A549 (cell line): ENCODE measurements around the gene ARPP21. TPM values are rescaled to one million over a fixed set of nuclear protein-coding genes. Genes with fewer than 3 reads are reported as not detected.

Experiments
- ATAC-seq, 2 experiments: fragments of 200-7000 bp in 1 of 2; fragments of >200 bp in 1 of 2; cut with Nextera tagmentation in 1 of 2; cut with Tn5 transposase in 1 of 2; 3 replicates each; pipeline versions ENCODE4 v1.8.0 to v1.9.1; 2018 to 2020; ENCODE audit warnings: mild to moderate bottlenecking in 1 of 2, moderate library complexity in 1 of 2
- CTCF ChIA-PET: fragments of 300-600 bp; sonication (Branson Sonifier 250); formaldehyde crosslinking; extraction: SDS; loops from one replicate; lab custom pipeline; 2021; ENCODE audit warnings: antibody characterized with exemption, inconsistent platforms; lab: Yijun Ruan, JAX
- POLR2A ChIA-PET: fragments of 350-600 bp; formaldehyde crosslinking; extraction: SDS; loops from one replicate; lab custom pipeline; 2021; ENCODE audit warnings: antibody characterized with exemption, inconsistent platforms; lab: Yijun Ruan, JAX
- DNase-seq, 2 experiments: peaks; one replicate each; pipeline versions ENCODE4 v3.0.0 to v3.0.0-alpha.2; 2011 to 2016; ENCODE audit warnings: low read depth in 1 of 2, low spot score in 1 of 2
- FAIRE-seq: peaks from 2 replicates; lab custom pipeline; 2011; peaks lifted over from hg19 to GRCh38; lab: Jason Lieb, UNC
- H3K27ac ChIP-seq, 2 experiments: fragments of >200 bp; sonication (Bioruptor Twin); formaldehyde crosslinking; 3 replicates each; pipeline ENCODE4 v1.5.1; 2016 to 2017
- H3K4me1 ChIP-seq: fragments of >200 bp; sonication (Bioruptor Twin); formaldehyde crosslinking; 3 replicates; pipeline ENCODE4 v1.6.1; 2016
- H3K4me2 ChIP-seq: fragments of >200 bp; sonication (Bioruptor Twin); formaldehyde crosslinking; 3 replicates; pipeline ENCODE4 v1.6.1; 2016
- H3K4me3 ChIP-seq: fragments of >200 bp; sonication (Bioruptor Twin); formaldehyde crosslinking; 3 replicates; pipeline ENCODE4 v1.5.1; 2016
- H3K9me3 ChIP-seq: fragments of >200 bp; sonication (Bioruptor Twin); formaldehyde crosslinking; 3 replicates; pipeline ENCODE4 v1.6.1; 2016
- BHLHE40 ChIP-seq: IDR thresholded peaks from 2 replicates; pipeline ENCODE4 v1.6.1; 2012; ENCODE audit warnings: low read depth, low read length, inconsistent platforms
- CBX8 ChIP-seq: fragments of 200-600 bp; sonication (generic); IDR thresholded peaks from 2 replicates; pipeline ENCODE4 v1.6.1; 2016
- CHD2 ChIP-seq: fragments of 150-350 bp; IDR thresholded peaks from 2 replicates; pipeline ENCODE4 v1.6.1; 2014; ENCODE audit warnings: low read length; ENCODE audit not compliant: partially characterized antibody
- EHMT2 ChIP-seq: fragments of 200-600 bp; sonication (generic); IDR thresholded peaks from 2 replicates; pipeline ENCODE4 v1.6.1; 2016; ENCODE audit warnings: antibody characterized with exemption, low read depth, mild to moderate bottlenecking, moderate library complexity
- EP300 ChIP-seq, 2 experiments: fragments of >200 bp; sonication (Bioruptor Twin); formaldehyde crosslinking; IDR thresholded peaks; 2 replicates in 1 of 2; 3 replicates in 1 of 2; pipeline ENCODE4 v1.6.1; 2016 to 2017
- ESRRA ChIP-seq: fragments of 150-350 bp; IDR thresholded peaks from 2 replicates; pipeline ENCODE4 v1.6.1; 2014; ENCODE audit warnings: mild to moderate bottlenecking, low read length, borderline replicate concordance
- FOSB ChIP-seq: fragments of 250-450 bp; sonication (Bioruptor Pico); IDR thresholded peaks from 2 replicates; pipeline ENCODE4 v1.5.0; 2020; ENCODE audit warnings: mild to moderate bottlenecking, moderate library complexity
- FOSL2 ChIP-seq, 2 experiments: fragments of 450-650 bp in 1 of 2; fragments of >200 bp in 1 of 2; sonication (Bioruptor Twin) in 1 of 2; formaldehyde crosslinking; IDR thresholded peaks; 2 replicates each; pipeline versions ENCODE4 v1.5.0 to v1.6.1; 2016 to 2020; ENCODE audit warnings: mild to moderate bottlenecking in 1 of 2, moderate library complexity in 1 of 2
- GATA3 ChIP-seq: IDR thresholded peaks from 2 replicates; pipeline ENCODE4 v1.6.1; 2012; ENCODE audit warnings: borderline replicate concordance
- HOXB5 ChIP-seq: fragments of 250-450 bp; sonication (Bioruptor Pico); IDR thresholded peaks from 2 replicates; pipeline ENCODE4 v1.5.0; 2020; ENCODE audit warnings: mild to moderate bottlenecking, moderate library complexity
- KDM5A ChIP-seq: fragments of 200-600 bp; sonication (generic); IDR thresholded peaks from 2 replicates; pipeline ENCODE4 v1.6.1; 2016; ENCODE audit warnings: antibody characterized with exemption, mild to moderate bottlenecking
- MAFK ChIP-seq: fragments of 450-650 bp; IDR thresholded peaks from 2 replicates; pipeline ENCODE4 v1.6.1; 2014; ENCODE audit not compliant: partially characterized antibody
- POLR2A ChIP-seq: IDR thresholded peaks from 2 replicates; pipeline ENCODE4 v1.6.1; 2012; ENCODE audit warnings: mild to moderate bottlenecking, low read length
- POLR2AphosphoS2 ChIP-seq: conservative IDR thresholded peaks from 2 replicates; pipeline ENCODE4 v1.6.1; 2012; ENCODE audit warnings: low read length, improper control_type of control experiment, inconsistent platforms
- RARB ChIP-seq: fragments of 250-450 bp; sonication (Bioruptor Pico); IDR thresholded peaks from 2 replicates; pipeline ENCODE4 v1.8.0; 2021; ENCODE audit warnings: mild to moderate bottlenecking, moderate library complexity
- RNF2 ChIP-seq: fragments of 200-600 bp; sonication (generic); IDR thresholded peaks from 2 replicates; pipeline ENCODE4 v1.6.1; 2016; ENCODE audit warnings: low read depth, mild to moderate bottlenecking, antibody characterized with exemption, moderate library complexity, borderline replicate concordance
- SMC3 ChIP-seq: fragments of >200 bp; sonication (Bioruptor Twin); formaldehyde crosslinking; IDR thresholded peaks from 3 replicates; pipeline ENCODE4 v1.6.1; 2018; ENCODE audit warnings: inconsistent platforms
- TP53 ChIP-seq: fragments of 250-450 bp; sonication (Bioruptor Pico); IDR thresholded peaks from 2 replicates; pipeline ENCODE4 v1.5.0; 2021; ENCODE audit warnings: mild to moderate bottlenecking, moderate library complexity
- ZC3H11A ChIP-seq: fragments of 450-650 bp; IDR thresholded peaks from 2 replicates; pipeline ENCODE4 v1.6.1; 2014; ENCODE audit warnings: antibody characterized with exemption, mild to moderate bottlenecking
- WGBS: methylation state at CpG from one replicate; pipeline ENCODE4 v1.1.6; 2017; ENCODE audit errors: missing lambda C conversion rate; 5-methylcytosine and 5-hydroxymethylcytosine counted together
- polyA plus RNA-seq, 4 experiments: library from polyadenylated mRNA; depleted of rRNA in 3 of 4; stranded (reverse); fragments of >200 nt; fragmentation: RNase III in 1 of 4; extraction: RNeasy Plus Mini Kit Qiagen cat#74134 plus additional on column Dnase treatment in 1 of 4; gene quantifications; 2 replicates in 3 of 4; 3 replicates in 1 of 4; pipeline ENCODE4 v1.2.3, GENCODE V29; 2011 to 2017
- TF ChIP-seq, protein P1 (sequence below): IDR thresholded peaks from 2 replicates; pipeline ENCODE4 v1.6.1; 2012
- TF ChIP-seq, protein P2 (sequence below): fragments of >200 bp; sonication (Bioruptor Twin); formaldehyde crosslinking; IDR thresholded peaks from 2 replicates; pipeline ENCODE4 v1.6.1; 2016
- TF ChIP-seq, protein P3 (sequence below): IDR thresholded peaks from 2 replicates; pipeline ENCODE4 v1.6.1; 2012
- TF ChIP-seq, protein P4 (sequence below): fragments of 250-450 bp; sonication (Bioruptor Pico); IDR thresholded peaks from 2 replicates; pipeline ENCODE4 v1.5.0; 2020; ENCODE audit warnings: low read depth, mild to moderate bottlenecking, moderate library complexity
- TF ChIP-seq, protein P5 (sequence below): fragments of 450-650 bp; IDR thresholded peaks from 2 replicates; pipeline ENCODE4 v1.6.1; 2014; ENCODE audit warnings: antibody characterized with exemption
- TF ChIP-seq, protein P6 (sequence below): fragments of >200 bp; sonication (Bioruptor Twin); formaldehyde crosslinking; IDR thresholded peaks from 3 replicates; pipeline ENCODE4 v1.5.1; 2016
- TF ChIP-seq, protein P7 (sequence below): fragments of 200-600 bp; sonication (generic); IDR thresholded peaks from 2 replicates; pipeline ENCODE4 v1.6.1; 2016; ENCODE audit warnings: antibody characterized with exemption, mild to moderate bottlenecking, moderate library complexity

ARPP21 gene
- polyA plus RNA-seq, 2 of the 4 experiments (the other 2 are of a cell fraction) = 0.03 TPM; not detected in 1

DNA sequence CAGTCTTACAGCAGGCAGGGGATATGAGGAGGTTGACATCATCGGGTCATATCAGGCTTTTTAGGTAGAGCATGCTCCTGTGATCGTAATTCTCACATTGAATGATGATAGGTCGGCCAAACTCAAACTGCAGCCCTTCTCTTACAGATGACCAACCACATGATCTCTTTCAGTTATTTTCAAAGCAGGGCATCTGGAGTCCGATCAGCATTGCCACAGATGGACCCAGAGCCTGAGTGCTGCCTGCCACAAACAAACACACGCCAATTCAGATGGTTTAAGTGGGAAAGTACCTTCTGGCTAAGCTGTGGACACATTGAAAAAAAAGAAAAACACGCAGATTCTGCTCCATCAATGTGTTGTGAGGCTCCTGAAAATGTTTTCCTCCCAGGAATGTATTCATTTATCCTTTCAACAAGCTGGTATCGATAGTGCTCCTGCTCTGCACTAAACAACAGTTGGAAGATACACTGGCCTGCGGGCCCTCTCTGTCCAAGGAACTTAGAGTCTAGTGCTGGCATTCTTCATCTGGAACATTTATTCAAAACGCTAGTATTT lies 31.2 kb downstream of the ARPP21 start:
- TF ChIP-seq, protein P1, sequence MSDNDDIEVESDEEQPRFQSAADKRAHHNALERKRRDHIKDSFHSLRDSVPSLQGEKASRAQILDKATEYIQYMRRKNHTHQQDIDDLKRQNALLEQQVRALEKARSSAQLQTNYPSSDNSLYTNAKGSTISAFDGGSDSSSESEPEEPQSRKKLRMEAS = no peak
- TF ChIP-seq BHLHE40 = no peak
- no peak for TF ChIP-seq GATA3
- TF ChIP-seq, protein P2, sequence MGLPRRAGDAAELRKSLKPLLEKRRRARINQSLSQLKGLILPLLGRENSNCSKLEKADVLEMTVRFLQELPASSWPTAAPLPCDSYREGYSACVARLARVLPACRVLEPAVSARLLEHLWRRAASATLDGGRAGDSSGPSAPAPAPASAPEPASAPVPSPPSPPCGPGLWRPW = no peak
- TF ChIP-seq POLR2A = no peak
- TF ChIP-seq ESRRA = no peak
- TF ChIP-seq, protein P3, sequence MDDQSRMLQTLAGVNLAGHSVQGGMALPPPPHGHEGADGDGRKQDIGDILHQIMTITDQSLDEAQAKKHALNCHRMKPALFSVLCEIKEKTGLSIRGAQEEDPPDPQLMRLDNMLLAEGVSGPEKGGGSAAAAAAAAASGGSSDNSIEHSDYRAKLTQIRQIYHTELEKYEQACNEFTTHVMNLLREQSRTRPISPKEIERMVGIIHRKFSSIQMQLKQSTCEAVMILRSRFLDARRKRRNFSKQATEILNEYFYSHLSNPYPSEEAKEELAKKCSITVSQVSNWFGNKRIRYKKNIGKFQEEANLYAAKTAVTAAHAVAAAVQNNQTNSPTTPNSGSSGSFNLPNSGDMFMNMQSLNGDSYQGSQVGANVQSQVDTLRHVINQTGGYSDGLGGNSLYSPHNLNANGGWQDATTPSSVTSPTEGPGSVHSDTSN = no peak
- TF ChIP-seq, protein P4, sequence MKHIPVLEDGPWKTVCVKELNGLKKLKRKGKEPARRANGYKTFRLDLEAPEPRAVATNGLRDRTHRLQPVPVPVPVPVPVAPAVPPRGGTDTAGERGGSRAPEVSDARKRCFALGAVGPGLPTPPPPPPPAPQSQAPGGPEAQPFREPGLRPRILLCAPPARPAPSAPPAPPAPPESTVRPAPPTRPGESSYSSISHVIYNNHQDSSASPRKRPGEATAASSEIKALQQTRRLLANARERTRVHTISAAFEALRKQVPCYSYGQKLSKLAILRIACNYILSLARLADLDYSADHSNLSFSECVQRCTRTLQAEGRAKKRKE (CRISPR knock-in tag) = no peak
- no peak for TF ChIP-seq ZC3H11A
- no peak for TF ChIP-seq KDM5A
- TF ChIP-seq EHMT2 = no peak
- TF ChIP-seq CHD2 = no peak
- TF ChIP-seq FOSB (CRISPR knock-in tag) = no peak
- no peak for TF ChIP-seq HOXB5 (CRISPR knock-in tag)
- TF ChIP-seq, protein P5, sequence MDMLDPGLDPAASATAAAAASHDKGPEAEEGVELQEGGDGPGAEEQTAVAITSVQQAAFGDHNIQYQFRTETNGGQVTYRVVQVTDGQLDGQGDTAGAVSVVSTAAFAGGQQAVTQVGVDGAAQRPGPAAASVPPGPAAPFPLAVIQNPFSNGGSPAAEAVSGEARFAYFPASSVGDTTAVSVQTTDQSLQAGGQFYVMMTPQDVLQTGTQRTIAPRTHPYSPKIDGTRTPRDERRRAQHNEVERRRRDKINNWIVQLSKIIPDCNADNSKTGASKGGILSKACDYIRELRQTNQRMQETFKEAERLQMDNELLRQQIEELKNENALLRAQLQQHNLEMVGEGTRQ = no peak
- no peak for TF ChIP-seq CBX8
- TF ChIP-seq, protein P6, sequence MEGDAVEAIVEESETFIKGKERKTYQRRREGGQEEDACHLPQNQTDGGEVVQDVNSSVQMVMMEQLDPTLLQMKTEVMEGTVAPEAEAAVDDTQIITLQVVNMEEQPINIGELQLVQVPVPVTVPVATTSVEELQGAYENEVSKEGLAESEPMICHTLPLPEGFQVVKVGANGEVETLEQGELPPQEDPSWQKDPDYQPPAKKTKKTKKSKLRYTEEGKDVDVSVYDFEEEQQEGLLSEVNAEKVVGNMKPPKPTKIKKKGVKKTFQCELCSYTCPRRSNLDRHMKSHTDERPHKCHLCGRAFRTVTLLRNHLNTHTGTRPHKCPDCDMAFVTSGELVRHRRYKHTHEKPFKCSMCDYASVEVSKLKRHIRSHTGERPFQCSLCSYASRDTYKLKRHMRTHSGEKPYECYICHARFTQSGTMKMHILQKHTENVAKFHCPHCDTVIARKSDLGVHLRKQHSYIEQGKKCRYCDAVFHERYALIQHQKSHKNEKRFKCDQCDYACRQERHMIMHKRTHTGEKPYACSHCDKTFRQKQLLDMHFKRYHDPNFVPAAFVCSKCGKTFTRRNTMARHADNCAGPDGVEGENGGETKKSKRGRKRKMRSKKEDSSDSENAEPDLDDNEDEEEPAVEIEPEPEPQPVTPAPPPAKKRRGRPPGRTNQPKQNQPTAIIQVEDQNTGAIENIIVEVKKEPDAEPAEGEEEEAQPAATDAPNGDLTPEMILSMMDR = no peak
- 40% methylated on average over 9 of the region's 9 CpGs for WGBS
- Histone ChIP-seq H3K4me2 (no peak overlapping the region), H3K27ac (no peak overlapping the region), H3K4me3 (no peak overlapping the region), H3K4me1 (no peaks in the 10 kb centered on the region), H3K9me3 (no peaks in the 10 kb centered on the region)
- ATAC-seq (no peak), DNase-seq (no peak), FAIRE-seq (no peak)
- ChIA-PET POLR2A (no interaction called here), CTCF (no interaction called here)

DNA sequence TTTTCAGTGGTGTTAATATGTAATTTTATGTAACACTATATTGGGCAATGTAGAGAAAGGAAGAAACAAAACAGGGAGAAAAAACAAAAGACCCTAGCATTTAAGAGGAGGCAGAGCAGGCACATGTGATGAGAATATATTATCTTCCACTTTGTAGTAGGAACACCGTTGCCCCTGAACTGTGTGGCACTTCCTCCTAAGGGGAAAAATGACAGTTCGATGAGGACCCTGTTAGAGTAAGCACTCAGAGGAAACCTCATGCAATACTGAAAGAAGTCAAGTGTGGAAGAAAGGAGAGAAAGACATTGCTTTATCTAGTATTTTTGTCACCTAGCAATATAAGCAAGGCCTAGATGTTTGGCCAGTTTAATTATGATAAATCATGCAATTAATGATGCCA lies 32.2 kb downstream of the ARPP21 start:
- Histone ChIP-seq H3K4me1 (no peaks in the 10 kb centered on the region), H3K4me3 (no peak overlapping the region), H3K9me3 (no peaks in the 10 kb centered on the region), H3K27ac (no peak overlapping the region), H3K4me2 (no peak overlapping the region)
- WGBS = 49% methylated on average over 2 of the region's 2 CpGs
- CTCF ChIA-PET = interaction anchor here (0.6 to 2.1 kb wide), 2 partner anchors 12 to 37 kb away, joined by 3 to 5 read pairs; no protein-coding TSS in a partner anchor
- FAIRE-seq (no peak), DNase-seq (no peak), ATAC-seq (no peak)
- POLR2A ChIA-PET = no interaction called here
- TF ChIP-seq FOSL2 (IDR thresholded peaks at IDR 0.05) = no peak
- no peak for TF ChIP-seq FOSL2 (CRISPR knock-in tag; IDR thresholded peaks at IDR 0.05)
- TF ChIP-seq, protein P7, sequence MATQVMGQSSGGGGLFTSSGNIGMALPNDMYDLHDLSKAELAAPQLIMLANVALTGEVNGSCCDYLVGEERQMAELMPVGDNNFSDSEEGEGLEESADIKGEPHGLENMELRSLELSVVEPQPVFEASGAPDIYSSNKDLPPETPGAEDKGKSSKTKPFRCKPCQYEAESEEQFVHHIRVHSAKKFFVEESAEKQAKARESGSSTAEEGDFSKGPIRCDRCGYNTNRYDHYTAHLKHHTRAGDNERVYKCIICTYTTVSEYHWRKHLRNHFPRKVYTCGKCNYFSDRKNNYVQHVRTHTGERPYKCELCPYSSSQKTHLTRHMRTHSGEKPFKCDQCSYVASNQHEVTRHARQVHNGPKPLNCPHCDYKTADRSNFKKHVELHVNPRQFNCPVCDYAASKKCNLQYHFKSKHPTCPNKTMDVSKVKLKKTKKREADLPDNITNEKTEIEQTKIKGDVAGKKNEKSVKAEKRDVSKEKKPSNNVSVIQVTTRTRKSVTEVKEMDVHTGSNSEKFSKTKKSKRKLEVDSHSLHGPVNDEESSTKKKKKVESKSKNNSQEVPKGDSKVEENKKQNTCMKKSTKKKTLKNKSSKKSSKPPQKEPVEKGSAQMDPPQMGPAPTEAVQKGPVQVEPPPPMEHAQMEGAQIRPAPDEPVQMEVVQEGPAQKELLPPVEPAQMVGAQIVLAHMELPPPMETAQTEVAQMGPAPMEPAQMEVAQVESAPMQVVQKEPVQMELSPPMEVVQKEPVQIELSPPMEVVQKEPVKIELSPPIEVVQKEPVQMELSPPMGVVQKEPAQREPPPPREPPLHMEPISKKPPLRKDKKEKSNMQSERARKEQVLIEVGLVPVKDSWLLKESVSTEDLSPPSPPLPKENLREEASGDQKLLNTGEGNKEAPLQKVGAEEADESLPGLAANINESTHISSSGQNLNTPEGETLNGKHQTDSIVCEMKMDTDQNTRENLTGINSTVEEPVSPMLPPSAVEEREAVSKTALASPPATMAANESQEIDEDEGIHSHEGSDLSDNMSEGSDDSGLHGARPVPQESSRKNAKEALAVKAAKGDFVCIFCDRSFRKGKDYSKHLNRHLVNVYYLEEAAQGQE = no peak
- no peak for TF ChIP-seq GATA3
- TF ChIP-seq, protein P2 = no peak
- no peak for TF ChIP-seq SMC3
- TF ChIP-seq KDM5A = no peak
- TF ChIP-seq, protein P6 = no peak
- no peak for TF ChIP-seq CBX8
- TF ChIP-seq EP300 (IDR thresholded peaks at IDR 0.05) = no peak
- TF ChIP-seq TP53 (CRISPR knock-in tag) = no peak
- TF ChIP-seq MAFK = no peak
- no peak for TF ChIP-seq RNF2
- no peak for TF ChIP-seq POLR2AphosphoS2
- no peak for TF ChIP-seq RARB (CRISPR knock-in tag)
